Lower leg skin (tissue), 3 donors: Measurements from ENCODE around the gene PCCA.

ENCODE experiments used
- POLR2A ChIP-seq, 2 donors: fragments of 450-650 bp; IDR thresholded peaks; one replicate each; pipeline ENCODE4 v1.6.1; 2016 to 2017; ENCODE audit warnings: antibody characterized with exemption in 2 of 2, mild to moderate bottlenecking in 1 of 2, moderate library complexity in 1 of 2
- TF ChIP-seq, protein P1 (sequence below), 3 donors: fragments of 450-650 bp; IDR thresholded peaks; one replicate each; pipeline ENCODE4 v1.5.1; 2016; ENCODE audit warnings: antibody characterized with exemption in 3 of 3, mild to moderate bottlenecking in 3 of 3, moderate library complexity in 2 of 3

DNA sequence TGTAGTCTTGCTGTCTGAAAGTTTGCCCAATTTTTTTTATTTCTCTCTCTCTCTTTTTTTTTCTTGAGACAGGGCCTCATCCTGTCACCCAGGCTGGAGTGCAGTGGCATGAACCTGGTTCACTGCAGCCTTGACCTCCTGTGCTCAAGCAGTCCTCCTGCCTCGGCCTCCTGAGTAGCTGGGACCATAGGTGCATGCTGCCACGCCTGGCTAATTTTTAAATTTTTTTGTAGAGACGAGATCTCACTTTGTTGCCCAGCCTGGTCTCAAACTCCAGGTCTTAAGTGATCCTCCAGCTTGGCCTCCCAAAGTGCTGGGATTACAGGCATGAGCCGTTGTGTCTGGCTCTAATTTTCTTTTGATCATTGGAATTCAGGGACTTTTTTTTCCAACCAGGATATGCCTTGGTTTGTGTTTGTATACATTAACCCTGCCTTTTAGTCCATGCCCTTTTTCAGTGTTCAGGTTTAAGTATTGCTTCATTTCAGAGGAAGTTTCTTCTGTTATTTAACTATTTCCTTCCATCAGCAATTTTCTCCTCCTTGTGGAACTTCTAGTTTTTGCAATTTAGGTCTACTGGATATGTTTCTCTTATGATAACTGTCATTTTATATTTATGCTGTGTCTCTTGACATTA is 201.4 kb downstream of the PCCA start:
- TF ChIP-seq, protein P1, sequence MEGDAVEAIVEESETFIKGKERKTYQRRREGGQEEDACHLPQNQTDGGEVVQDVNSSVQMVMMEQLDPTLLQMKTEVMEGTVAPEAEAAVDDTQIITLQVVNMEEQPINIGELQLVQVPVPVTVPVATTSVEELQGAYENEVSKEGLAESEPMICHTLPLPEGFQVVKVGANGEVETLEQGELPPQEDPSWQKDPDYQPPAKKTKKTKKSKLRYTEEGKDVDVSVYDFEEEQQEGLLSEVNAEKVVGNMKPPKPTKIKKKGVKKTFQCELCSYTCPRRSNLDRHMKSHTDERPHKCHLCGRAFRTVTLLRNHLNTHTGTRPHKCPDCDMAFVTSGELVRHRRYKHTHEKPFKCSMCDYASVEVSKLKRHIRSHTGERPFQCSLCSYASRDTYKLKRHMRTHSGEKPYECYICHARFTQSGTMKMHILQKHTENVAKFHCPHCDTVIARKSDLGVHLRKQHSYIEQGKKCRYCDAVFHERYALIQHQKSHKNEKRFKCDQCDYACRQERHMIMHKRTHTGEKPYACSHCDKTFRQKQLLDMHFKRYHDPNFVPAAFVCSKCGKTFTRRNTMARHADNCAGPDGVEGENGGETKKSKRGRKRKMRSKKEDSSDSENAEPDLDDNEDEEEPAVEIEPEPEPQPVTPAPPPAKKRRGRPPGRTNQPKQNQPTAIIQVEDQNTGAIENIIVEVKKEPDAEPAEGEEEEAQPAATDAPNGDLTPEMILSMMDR (IDR thresholded peaks at IDR 0.05) = no peak
- TF ChIP-seq POLR2A (IDR thresholded peaks at IDR 0.05) = no peak
